HG02870 (cell line): ENCODE results near the gene MAP1LC3C.
"Not testable (repeated sequence)": the region's sequence is repeated elsewhere in the genome, so short reads cannot be mapped to it uniquely, and the experiment has no call there.

Experiments
- ATAC-seq: cut with Tn5 transposase; IDR thresholded peaks from one replicate; pipeline ENCODE4 v1.9.1; 2021; ENCODE audit warnings: mild to moderate bottlenecking, moderate library complexity; ENCODE audit not compliant: unreplicated experiment

The MAP1LC3C gene

DNA sequence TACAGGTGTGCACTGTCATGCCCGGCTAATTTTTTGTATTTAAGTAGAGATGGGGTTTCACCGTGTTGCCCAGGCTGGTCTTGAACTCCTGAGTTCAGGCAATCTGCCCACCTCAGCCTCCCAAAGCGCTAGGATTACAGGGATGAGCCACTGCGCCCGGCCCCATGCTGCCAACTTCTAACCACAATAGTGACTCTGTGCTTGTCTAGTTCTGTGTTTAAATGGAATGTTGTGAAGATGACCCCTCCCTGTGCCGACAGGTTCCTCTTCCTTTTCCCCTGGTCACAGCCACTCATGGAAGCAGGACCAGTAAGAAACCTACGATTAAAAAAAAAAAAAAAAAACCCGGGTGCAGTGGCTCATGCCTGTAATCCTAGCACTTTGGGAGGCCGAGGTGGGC lies 4.7 kb downstream of the MAP1LC3C start:
- ATAC-seq, result no peak

DNA sequence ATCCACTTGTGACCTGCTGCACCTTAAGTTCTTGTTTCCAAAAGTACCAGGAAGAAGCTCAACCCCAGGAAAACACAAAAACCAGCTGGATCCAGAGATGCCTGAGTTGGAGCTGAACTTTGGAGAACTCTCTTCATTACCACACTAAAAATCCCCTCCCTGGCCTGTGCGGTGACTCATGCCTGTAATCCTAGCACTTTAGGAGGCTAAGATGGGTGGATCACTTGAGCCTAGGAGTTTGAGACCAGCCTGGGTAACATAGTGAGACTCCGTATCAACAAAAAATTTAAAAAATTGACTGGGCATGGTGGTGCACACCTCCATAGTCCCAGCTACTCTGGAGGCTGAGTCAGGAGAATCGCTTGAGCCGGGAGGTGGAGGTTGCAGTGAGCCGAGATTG lies 6.2 kb downstream of the MAP1LC3C start:
- ATAC-seq, result no peak

DNA sequence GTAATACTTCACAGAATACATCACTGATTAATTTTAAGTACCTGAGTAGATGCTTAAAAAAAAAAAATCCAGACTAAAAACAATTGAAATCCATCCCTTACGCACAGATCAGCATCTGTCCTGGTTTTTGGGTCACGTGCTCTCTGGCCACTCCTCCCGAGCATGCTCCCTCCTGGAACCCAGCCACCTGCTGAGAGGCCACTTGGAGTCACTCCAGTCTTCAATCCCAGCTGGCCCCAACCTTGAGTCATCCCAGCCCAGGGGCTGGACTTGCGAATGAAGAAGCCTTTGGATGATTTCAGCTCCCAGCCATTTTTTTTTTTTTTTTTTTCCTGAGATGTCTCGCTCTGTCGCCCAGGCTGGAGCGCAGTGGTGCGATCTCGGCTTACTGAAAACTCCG lies 8.9 kb downstream of the MAP1LC3C start:
- ATAC-seq, result no peak

DNA sequence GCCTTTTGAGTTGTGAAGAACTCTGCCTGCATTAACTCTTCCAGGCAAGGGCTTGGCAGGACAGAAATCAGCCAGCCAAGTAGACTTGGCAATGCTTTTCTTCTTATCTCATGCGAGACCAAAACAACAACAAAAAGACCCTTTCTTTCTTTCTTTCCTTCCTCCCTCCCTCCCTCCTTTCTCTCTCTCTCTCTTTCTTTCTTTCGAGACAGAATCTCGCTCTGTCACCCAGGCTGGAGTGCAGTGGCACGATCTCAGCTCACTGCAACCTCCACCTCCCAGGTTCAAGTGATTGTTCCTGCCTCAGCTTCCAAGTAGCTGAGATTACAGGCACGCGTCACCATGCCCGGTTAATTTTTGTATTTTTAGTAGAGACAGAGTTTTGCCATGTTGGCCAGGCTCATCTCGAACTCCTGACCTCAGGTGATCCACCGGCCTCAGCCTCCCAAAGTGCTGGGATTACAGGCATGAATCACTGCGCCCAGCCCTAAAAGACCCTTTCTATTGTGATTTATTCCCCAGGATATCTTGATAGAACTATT lies 10.4 kb downstream of the MAP1LC3C start:
- ATAC-seq, result not testable (repeated sequence)

DNA sequence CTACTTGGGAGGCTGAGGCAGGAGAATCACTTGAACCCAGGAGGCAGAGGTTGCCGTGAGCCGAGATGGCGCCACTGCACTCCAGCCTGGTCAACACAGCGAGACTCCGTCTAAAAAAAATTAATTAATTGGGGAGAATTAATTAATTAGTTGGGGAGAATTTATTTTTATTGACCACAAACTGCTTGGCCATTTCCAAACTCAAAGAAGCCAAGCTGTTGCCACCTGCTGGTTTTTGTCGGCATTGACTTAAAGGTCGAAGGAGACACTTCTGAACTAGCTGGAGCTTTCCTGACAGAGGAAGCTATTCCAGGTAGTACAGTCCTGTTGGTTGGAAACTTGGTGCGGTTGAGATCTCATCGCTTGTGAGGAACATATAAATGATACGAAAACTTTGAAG lies 13.1 kb downstream of the MAP1LC3C start:
- no peak for ATAC-seq

GRCh38 chr1:241979926-241980325 lies 19.0 kb downstream of the MAP1LC3C start:
- ATAC-seq, result no peak

DNA sequence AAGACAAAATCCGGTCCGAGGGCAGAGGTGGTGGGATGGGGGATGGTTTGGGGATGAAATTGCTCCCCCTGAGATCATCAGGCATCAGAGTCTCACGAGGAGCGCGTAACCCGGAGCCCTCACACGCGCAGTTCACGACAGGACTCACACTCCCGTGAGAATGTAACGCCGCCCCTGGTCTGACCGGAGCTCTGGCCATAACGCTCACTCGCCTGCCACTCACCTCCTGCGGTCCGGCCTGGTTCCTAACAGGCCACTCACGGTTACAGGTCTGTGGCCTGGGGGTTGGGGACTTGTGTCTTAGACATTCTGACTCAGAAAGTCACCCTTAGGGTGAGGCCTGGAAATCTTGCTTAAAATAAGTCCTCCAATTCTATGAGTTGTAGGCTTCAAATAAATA lies 19.8 kb downstream of the MAP1LC3C start:
- no peak for ATAC-seq

GRCh38 chr1:241976229-241976628 lies 22.7 kb downstream of the MAP1LC3C start:
- ATAC-seq, result no peak

- ATAC-seq, result no peak
Observed at GRCh38 chr1:241972703-241973369, 26.1 kb downstream of the MAP1LC3C start.

- ATAC-seq, result no peak
Observed at GRCh38 chr1:241968611-241969010, 30.3 kb downstream of the MAP1LC3C start.

GRCh38 chr1:241964550-241965282 lies 34.2 kb downstream of the MAP1LC3C start:
- ATAC-seq, result no peak

DNA sequence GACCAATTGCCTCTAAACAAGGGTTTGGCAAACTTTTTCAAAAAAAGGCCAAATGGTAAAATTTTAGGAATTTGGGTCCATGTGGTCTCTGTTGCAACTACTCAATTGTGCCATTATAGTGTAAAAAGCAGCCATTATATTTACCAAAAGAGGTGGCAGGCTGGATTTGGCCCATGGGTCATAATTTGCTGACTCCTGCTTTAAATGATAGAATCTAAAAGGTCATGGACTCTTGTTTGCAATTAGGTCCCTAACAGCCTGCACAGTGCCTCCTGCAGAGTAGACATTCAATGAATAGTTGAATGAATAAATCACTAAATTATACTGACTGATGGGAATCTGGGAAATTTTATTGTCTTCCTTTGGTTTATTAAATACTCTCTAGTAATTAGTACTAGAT lies 35.2 kb downstream of the MAP1LC3C start:
- no peak for ATAC-seq

DNA sequence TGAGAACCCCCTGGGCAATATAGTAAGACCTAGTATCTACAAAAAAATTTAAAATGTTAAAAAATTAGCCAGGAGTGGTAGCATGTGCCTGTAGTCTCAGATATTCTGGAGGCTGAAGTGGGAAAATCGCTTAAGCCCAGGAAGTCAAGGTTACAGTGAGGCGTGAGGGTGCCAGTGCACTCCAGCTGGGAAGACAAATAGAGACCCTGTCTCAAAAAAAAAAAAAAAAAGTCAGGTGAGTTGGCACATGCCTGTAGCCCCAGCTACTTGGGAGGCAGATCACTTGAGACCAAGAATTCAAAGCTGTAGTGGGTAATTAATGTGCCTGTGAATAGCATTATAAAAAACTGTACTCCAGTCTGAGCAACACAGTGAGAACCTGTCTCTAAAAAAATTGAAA lies 36.7 kb downstream of the MAP1LC3C start:
- no peak for ATAC-seq

DNA sequence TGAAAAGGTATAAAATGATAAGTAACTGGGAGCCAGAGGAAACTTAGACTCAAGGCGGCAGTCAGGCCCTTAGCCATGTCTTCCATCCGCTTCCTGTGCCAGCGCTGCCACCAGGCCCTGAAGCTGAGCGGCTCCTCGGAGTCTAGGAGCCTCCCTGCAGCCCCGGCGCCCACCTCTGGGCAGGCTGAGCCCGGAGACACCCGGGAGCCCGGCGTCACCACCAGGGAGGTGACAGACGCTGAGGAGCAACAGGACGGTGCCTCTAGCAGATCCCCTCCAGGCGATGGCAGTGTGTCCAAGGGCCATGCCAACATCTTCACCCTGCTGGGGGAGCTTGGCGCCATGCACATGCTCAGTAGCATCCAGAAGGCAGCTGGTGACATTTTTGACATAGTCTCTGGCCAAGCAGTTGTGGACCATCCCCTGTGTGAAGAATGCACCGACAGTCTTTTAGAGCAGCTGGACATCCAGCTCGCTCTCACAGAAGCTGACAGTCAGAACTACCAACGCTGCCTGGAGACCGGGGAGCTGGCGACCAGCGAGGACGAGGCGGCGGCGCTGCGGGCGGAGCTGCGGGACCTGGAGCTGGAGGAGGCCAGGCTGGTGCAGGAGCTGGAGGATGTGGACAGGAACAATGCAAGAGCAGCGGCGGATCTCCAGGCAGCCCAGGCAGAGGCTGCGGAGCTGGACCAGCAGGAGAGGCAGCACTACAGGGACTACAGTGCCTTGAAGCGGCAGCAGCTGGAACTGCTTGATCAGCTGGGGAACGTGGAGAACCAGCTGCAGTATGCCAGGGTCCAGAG lies 41.0 kb downstream of the MAP1LC3C start, which contains the start of gene BECN2:
TSS of gene BECN2 (plus strand) at position 76 of the 803 bp plus-strand sequence. CDS start at position 76, 0 bp downstream.
- no peak for ATAC-seq

DNA sequence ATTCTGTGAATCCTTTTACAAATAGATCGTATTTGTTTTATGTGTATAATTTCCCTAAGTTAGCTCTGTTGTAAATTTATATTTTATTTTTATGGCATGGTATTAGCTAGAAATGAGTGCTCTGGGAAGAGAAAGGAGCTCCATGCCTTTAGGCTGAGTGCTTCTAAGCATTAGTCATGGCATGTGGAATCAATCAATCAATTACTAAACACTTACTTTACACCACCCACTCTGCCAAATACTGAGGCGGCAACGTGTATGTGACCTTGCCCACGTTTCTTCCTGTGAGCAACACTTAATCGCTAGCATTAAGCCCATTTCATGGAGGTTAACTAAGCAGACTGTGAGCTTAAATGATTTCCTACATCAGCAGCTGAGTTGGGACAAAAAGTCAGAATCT lies 48.5 kb downstream of the MAP1LC3C start:
- ATAC-seq, result no peak

GRCh38 chr1:241947354-241947753 lies 51.5 kb downstream of the MAP1LC3C start:
- no peak for ATAC-seq
